Measurements from ENCODE around the gene GRM8.

The GRM8 gene

DNA sequence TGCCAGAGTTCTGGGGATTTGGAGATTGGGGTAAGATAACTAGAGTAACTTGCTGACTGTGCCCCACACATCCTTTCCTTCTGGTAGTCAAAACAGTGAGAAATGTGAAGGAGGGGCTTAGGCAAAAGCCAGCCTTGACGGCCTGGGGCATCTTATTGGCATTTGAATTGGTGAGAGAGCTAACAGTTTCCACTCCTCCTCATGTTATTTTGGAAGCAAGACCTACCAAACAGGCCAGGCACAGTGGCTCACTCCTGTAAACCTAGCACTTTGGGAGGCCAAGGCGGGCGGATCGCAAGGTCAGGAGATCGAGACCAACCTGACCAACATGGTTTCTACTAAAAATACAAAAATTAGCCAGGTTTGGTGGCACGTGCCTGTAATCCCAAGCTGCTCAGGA lies 596.6 kb downstream of the GRM8 start:
- no peak for DNase-seq

DNA sequence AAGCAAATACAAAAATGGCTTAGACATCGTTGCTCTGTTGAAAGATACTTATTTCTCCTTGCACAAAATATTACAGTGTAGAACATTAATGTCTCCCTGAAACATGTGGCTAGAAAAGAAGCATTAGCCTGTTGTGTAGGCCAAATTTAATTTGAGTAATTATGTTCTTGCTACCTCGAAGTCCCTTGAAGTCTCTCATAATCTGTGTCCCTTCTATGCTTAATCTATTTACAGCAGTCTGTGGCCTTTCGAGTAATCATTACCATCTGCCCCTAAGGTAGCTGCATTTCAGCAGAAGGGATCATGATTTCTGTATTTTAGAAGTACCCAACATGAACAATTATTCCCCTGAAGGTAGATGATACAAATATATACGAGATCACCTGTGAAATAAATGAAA lies 615.2 kb downstream of the GRM8 start:
- DNase-seq = no peak

GRCh38 chr7:126635545-126635944 lies 617.2 kb downstream of the GRM8 start:
- DNase-seq = peak; percentile 60

DNA sequence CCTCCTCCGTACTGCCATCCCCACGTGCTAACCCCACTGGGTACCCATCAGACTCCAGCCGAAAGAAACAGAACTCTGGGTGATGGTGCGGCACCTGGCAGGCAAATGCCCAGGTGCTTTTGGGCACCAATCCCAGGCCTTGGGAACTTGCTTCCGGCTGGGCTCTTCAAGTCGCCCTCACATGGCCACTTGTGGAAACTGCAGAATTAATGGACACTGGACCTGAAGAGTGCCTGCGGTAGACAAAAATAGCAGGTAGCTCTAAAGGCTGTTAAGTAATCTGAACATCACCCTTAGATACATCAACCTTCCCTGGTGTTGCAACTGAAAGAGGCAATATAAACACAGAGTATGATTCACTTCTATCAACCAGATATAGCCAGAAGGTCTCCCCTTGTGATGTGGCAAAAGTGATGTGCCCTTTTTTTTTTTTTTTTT lies 644.4 kb downstream of the GRM8 start:
- peak; percentile 1 for DNase-seq

GRCh38 chr7:126606331-126606730 lies 646.4 kb downstream of the GRM8 start:
- DNase-seq = peak; percentile 31

- DNase-seq = peak; percentile 7
Measured at GRCh38 chr7:126605553-126605952, 647.2 kb downstream of the GRM8 start.

DNA sequence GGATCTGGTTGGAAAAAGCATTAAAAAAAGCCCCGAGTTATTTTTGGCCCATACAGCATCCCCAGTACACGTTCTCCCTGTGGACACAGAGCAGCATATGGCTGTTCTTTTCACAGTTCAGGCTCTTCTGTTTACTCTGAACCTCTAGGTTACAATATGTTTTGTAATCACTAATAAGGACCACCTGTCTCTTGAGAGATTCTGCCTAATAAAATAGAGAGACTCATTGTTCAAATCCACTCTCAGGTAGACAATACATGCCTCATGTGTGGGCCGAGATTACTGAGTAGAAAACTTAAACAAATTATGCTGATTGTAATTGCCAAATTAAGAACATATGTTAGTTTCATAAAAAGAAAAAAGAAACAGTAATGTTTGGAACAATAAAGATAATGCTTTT lies 647.7 kb downstream of the GRM8 start:
- peak; percentile 73 for DNase-seq

- peak; percentile 70 for DNase-seq
Measured at GRCh38 chr7:126589068-126589684, 663.6 kb downstream of the GRM8 start.

GRCh38 chr7:126578338-126578737 lies 674.4 kb downstream of the GRM8 start:
- peak; percentile 82 for DNase-seq

GRCh38 chr7:126574276-126575250 lies 678.2 kb downstream of the GRM8 start:
- no peak for DNase-seq

GRCh38 chr7:126570845-126571244 lies 681.9 kb downstream of the GRM8 start:
- no peak for DNase-seq

- no peak for DNase-seq
Measured at GRCh38 chr7:126569402-126569801, 683.3 kb downstream of the GRM8 start.

DNA sequence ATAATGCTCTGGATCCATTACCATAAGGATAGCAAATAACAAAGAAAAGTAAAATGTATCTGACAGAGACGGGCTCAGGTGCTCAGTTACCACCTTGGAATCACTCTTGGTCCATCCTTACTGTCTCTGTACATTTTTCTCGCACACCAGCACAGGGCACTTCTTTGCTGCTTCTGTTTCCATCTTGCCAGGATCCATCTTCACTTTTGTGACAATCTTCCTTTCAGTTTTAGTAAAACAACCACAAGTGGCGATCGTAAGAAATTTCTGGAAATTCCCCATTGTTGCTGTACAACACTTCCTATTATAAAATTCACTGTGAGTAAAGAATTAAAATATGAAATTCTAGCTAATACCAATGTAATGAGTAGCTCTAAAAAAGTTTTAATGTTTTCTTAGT lies 695.5 kb downstream of the GRM8 start:
- no peak for DNase-seq

DNA sequence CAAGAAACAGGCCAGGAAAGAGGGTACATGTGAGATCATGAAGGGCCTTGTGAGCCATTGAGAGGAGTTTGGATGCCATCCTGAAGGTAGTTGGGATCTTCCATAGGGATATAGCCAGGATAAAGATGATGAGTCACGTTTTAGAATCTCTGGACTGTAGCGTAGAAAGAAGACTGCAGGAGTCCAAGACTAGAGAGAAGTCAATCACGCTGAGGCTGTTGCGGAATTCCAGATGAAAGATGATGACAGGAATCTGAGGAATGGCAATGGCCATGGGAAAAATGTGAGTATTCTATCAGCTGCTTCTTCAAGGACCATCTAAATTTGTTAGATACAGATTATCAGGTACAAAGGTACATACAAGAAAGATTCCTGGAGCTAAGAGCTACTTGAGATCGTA lies 711.3 kb downstream of the GRM8 start:
- no peak for DNase-seq

DNA sequence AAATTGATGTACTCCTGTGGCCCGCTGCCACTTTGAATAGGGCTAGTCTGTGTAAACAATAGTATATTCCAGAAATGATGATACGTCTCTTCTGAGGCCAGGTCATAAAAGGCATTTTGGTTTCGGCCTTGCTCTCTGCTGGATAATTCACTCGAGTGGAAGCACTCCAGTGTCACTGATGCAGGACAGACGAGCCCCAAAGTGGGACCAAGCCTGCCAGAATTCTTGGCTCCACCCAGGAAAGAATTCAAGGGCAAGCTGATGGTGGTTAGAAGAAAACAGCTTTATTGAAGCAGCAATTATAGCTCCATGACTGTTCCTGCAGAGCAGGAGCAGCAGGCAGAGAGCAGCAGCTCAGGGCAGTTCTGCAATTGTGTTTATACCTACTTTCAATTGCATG lies 717.6 kb downstream of the GRM8 start:
- peak; percentile 69 for DNase-seq

- DNase-seq = peak; percentile 29
Measured at GRCh38 chr7:126533715-126534114, 719.0 kb downstream of the GRM8 start.

DNA sequence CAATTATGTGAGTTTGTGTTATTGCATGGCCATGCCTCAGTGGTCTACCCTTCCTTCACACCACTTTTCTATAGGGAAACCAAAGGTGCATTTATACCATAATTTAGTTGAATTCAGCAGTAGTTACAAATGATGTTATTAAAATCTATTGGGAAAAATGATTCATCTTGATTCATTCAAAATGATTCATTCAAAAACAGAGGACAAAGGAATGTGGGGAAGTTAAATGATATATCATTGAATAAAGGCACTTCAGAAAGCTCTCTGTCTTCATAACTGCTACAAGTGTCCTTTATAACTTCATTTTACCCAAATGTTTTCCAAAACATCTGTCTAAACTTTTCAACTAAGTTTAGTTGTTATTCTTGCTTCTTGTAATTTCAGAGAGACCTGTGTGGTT lies 722.9 kb downstream of the GRM8 start:
- DNase-seq = no peak

- DNase-seq = no peak
Measured at GRCh38 chr7:126529254-126529653, 723.5 kb downstream of the GRM8 start.

DNA sequence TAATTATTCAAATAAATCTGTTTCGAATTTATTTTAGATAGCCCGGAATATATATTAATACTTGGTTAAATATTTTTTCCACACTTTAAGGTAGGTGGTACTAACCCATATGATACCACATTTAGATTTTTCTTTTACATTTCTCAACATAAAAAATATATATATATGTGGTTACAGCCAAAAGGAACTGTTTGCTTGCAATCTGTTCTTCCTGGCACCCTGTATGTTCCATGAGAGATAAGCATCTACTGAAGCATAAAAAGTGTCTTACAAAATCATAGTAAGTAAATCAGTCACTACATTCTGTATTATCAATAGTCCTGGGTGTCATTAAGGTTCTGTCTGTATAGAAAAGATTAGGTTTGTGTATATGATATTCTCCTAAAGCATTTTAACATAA lies 726.8 kb downstream of the GRM8 start:
- DNase-seq = no peak

DNA sequence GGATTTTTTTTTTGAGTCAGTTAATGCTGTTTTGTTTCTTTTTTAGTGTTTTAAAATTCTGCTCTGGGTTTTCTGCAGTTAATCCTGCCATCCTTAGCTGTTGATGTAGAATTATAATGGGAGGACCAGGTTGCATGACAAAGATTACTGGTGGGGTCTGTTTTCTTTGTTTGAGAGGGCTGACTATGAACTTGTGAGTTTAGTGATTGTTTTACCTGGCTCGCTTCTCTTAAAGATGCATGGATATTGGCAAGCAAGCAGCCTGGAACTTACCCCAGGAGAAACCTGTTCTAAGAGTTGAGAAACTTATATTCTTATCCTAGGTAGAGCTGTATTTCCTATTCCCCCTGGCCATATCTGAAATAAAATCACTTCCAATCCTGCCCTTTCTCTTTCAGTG lies 727.8 kb downstream of the GRM8 start:
- no peak for DNase-seq

DNA sequence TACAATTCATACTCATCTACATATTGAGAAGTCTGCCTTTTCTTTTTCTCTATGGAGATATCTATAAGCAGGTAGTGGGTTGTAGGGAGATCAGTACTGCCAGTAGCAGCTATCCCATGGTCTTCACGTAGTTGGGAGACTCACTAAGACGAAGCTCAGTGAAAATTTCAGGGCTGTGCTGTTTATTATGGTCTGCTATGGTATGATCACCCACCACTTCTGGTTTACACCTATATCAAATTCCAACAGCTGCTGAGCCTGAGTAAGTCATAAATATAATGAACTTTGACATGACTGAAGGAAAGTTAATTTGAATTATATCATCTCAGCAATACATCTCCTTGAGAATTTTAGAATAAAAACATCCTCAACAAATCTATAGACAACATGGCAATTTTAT lies 741.7 kb downstream of the GRM8 start:
- no peak for DNase-seq

DNA sequence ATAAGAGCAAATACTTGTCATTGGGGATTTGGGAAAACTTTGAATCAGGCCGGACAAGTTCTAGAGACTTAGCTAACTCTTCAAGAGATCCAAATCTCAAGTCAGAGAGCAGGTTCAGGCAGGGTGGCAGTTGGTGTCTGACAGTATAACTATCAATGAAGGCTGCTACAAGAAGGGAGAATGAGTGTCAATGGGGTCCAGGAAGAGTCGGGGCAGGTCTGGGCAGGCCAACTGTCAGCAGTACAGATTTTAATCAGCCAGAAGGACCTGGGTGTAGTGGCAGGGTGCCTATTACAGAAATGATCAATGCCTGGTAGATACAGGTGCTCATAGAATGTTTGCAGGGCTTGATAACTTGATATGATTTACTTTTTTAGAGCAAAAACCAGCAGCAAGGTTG lies 751.1 kb downstream of the GRM8 start:
- peak; percentile 64 for DNase-seq

DNA sequence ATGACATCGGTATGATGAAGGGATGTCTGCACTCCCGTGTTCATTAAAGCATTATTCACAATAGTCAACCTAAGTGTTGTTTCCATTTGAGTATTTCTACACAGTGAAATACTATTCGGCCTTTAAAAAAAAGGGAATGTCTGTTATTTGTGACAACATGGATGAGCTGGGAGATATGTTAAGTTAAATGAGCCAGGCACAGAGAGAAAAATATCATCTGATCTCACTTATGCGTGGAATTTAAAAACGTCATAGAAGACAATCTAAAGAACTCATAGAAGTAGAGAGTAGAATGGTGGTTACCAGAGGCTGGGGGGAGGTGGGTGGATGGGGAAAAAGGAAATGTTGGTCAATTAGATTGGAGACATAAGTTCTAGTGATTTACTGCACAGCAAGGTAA lies 753.3 kb downstream of the GRM8 start:
- no peak for DNase-seq

- DNase-seq = no peak
Measured at GRCh38 chr7:126495733-126496132, 757.0 kb downstream of the GRM8 start.

All from NCI-H1105 (cell line).